HG02610 (cell line): ENCODE data around the gene CREB3.
A peak's percentile ranks its signal among the peaks of the same experiment; 100 is the strongest.

Source experiments
- ATAC-seq: cut with Tn5 transposase; IDR thresholded peaks from one replicate; pipeline ENCODE4 v1.9.1; 2021; ENCODE audit warnings: mild to moderate bottlenecking, moderate library complexity; ENCODE audit not compliant: unreplicated experiment

CREB3 gene

GRCh38 chr9:35771534-35771933 is 39.1 kb downstream of the CREB3 start:
- no peak for ATAC-seq

DNA sequence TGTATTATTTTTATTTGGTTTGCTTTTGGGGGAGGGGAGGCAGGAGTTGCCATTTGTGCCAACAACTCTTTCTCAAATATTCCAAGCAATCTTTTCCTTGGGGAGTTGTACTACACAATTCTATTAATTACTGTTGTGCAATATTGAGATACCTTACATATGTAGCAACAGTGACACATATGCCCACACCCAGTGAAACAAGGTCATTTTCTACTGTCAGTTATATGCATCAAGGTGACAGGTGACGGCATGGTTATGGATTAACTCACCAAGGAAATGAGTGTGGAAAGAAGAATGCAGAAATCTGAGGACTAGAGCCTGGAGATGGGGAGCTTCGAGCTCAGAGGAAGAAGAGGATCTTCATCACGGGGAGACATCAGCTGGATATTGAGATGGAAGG is 39.5 kb downstream of the CREB3 start:
- ATAC-seq: no peak

- ATAC-seq: no peak
These were observed 42.6 kb downstream of the CREB3 start for GRCh38 chr9:35774907-35775635.

DNA sequence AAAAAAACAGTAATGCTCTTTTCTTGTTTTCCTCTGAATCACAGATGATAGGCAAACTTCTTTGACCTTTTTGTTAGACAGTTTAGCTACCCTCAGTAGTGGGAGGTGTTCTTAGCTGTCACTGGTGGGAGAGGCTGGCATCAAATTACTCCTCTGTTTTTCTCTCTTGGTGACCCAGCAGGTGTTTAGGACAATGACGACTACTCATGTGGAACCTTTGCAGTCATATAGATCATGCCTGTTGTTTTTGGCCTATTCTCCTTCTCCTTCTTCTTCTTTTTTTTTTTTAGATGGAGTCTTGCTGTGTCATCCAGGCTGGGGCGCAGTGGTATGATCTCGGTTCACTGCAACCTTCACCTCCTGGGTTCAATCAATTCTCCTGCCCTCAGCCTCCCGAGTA is 43.6 kb downstream of the CREB3 start:
- ATAC-seq: peak; percentile 62

- no peak for ATAC-seq
These were observed 46.0 kb downstream of the CREB3 start for GRCh38 chr9:35778496-35778895.

GRCh38 chr9:35781066-35781465 is 48.6 kb downstream of the CREB3 start:
- ATAC-seq: no peak

DNA sequence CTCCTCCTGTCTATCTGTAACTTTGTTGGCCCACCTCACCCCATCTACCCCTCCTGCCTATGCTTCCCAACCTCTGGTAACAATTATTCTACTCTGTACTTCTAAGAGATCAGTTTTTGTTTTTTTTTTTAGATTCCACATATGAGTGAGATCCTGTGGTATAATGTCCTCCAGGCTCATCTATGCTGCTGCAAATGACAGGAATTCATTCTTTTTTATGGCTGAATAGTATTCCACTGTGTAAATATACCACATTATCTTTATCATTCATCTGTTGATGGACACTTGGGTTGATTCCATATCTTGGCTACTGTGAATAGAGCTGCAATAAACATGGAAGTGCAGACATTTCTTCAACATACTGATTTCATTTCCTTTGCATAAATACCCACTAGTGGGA is 51.0 kb downstream of the CREB3 start:
- no peak for ATAC-seq
